Prostate gland (tissue), 2 donors: ENCODE data around the gene MRAS. TPM values are rescaled to one million over a fixed set of nuclear protein-coding genes. Genes with fewer than 3 reads are reported as not detected.

Experiments
- DNase-seq: peaks from one replicate; pipeline ENCODE4 v3.0.0-alpha.2; 2019; ENCODE audit warnings: low spot score
- H3K27ac ChIP-seq, 2 donors: fragments of 200-600 bp; sonication (generic); 2 replicates each; pipeline ENCODE4 v1.5.1; 2017 to 2019
- H3K27me3 ChIP-seq: fragments of 200-600 bp; sonication (generic); replicated peaks from 2 replicates; pipeline ENCODE4 v1.5.1; 2019; ENCODE audit not compliant: insufficient read depth
- H3K36me3 ChIP-seq, 2 donors: fragments of 200-600 bp; sonication (generic); 1 replicate in 1 of 2; 2 replicates in 1 of 2; pipeline versions ENCODE4 v1.5.1 to v1.8.1; 2017 to 2019
- H3K4me1 ChIP-seq: fragments of 200-600 bp; sonication (generic); replicated peaks from 2 replicates; pipeline ENCODE4 v1.5.1; 2019
- H3K4me3 ChIP-seq, 2 donors: fragments of 200-600 bp; sonication (generic); 2 replicates each; pipeline ENCODE4 v1.5.1; 2017 to 2019
- H3K9me3 ChIP-seq: fragments of 200-600 bp; sonication (generic); 2 replicates; pipeline ENCODE4 v1.5.1; 2017
- POLR2A ChIP-seq: fragments of 450-650 bp; IDR thresholded peaks from one replicate; pipeline ENCODE4 v1.6.1; 2016; ENCODE audit warnings: antibody characterized with exemption, mild to moderate bottlenecking
- POLR2AphosphoS5 ChIP-seq: sonication (generic); formaldehyde crosslinking; IDR thresholded peaks from one replicate; pipeline ENCODE4 v1.6.1; 2017; ENCODE audit warnings: antibody characterized with exemption
- WGBS: methylation state at CpG from one replicate; pipeline ENCODE4 v1.1.5; 2018; 5-methylcytosine and 5-hydroxymethylcytosine counted together
- intact Hi-C: fragments of 100-400 bp; cut with DNase I; formaldehyde crosslinking; loops from one replicate; pipeline ENCODE4 v1.14.2; 2022
- total RNA-seq, 2 donors: library from RNA; depleted of rRNA; stranded (reverse); fragments of >200 nt; gene quantifications; one replicate each; pipeline ENCODE4 v1.1.0, GENCODE V29; 2016
- TF ChIP-seq, protein P1 (sequence below), 4 experiments: fragments of 200-600 bp in 2 of 4; fragments of 450-650 bp in 2 of 4; sonication (generic) in 2 of 4; IDR thresholded peaks; 1 replicate in 3 of 4; 2 replicates in 1 of 4; pipeline ENCODE4 v1.5.1; 2016 to 2019; ENCODE audit warnings: antibody characterized with exemption in 4 of 4, mild to moderate bottlenecking in 2 of 4, moderate library complexity in 2 of 4

The MRAS gene
- total RNA-seq, 2 donors from 2014 or later, result 8.7 to 25.3 TPM

DNA sequence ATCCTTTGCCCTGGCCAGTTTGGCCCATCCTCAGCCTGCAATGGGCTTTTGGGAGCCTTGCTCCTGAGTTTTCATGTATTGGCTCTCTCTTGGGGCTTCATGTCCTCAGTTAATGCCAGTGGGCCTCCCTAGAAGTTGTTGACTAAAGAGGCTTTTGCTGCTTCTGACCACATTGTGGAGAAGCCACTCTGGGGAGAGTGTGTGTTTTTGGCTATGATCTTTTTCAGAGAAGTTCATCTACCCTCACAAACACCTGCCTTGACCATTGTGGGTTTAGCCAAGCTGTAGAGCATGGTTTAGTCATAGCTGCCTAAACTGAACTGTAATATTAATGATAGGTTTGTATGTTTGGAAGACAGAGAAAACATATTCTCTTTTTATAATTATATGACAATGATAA lies 6.0 kb downstream of the MRAS start:
- TF ChIP-seq, protein P1, sequence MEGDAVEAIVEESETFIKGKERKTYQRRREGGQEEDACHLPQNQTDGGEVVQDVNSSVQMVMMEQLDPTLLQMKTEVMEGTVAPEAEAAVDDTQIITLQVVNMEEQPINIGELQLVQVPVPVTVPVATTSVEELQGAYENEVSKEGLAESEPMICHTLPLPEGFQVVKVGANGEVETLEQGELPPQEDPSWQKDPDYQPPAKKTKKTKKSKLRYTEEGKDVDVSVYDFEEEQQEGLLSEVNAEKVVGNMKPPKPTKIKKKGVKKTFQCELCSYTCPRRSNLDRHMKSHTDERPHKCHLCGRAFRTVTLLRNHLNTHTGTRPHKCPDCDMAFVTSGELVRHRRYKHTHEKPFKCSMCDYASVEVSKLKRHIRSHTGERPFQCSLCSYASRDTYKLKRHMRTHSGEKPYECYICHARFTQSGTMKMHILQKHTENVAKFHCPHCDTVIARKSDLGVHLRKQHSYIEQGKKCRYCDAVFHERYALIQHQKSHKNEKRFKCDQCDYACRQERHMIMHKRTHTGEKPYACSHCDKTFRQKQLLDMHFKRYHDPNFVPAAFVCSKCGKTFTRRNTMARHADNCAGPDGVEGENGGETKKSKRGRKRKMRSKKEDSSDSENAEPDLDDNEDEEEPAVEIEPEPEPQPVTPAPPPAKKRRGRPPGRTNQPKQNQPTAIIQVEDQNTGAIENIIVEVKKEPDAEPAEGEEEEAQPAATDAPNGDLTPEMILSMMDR (IDR thresholded peaks at IDR 0.05), result no peak
- TF ChIP-seq POLR2AphosphoS5, result no peak
- no peak for TF ChIP-seq POLR2A
- Histone ChIP-seq H3K4me1 (no peaks in the 10 kb centered on the region), H3K27ac (no peak overlapping the region)

GRCh38 chr3:138355071-138355470 lies 6.7 kb downstream of the MRAS start:
- intact Hi-C loops, result no loop called here
- no peaks in the 10 kb centered on the region for H3K4me1 ChIP-seq
- no peak for DNase-seq
- no peaks in the 10 kb centered on the region for H3K27me3 ChIP-seq
- TF ChIP-seq, protein P1 (IDR thresholded peaks at IDR 0.05), result no peak
- no peaks in the 10 kb centered on the region for H3K9me3 ChIP-seq
- H3K4me3 ChIP-seq, result no peak overlapping the region
- 83% methylated on average over 3 of the region's 3 CpGs for WGBS
- H3K36me3 ChIP-seq, result no peaks in the 10 kb centered on the region
- no peak overlapping the region for H3K27ac ChIP-seq

More for the DNA sequence above, 6.0 kb downstream of the MRAS start:
- intact Hi-C loops, result no loop called here
- no peak overlapping the region for H3K4me3 ChIP-seq
- DNase-seq, result no peak
- no peaks in the 10 kb centered on the region for H3K9me3 ChIP-seq
- no peaks in the 10 kb centered on the region for H3K36me3 ChIP-seq
- no peaks in the 10 kb centered on the region for H3K27me3 ChIP-seq

GRCh38 chr3:138356730-138357405 lies 8.5 kb downstream of the MRAS start:
- TF ChIP-seq POLR2A (no peak), POLR2AphosphoS5 (no peak)
- TF ChIP-seq, protein P1 (IDR thresholded peaks at IDR 0.05), result no peak
- WGBS, result 41% methylated on average over 7 of the region's 7 CpGs
- DNase-seq, result no peak

GRCh38 chr3:138359148-138359918 lies 11.0 kb downstream of the MRAS start:
- 58% methylated on average over 7 of the region's 7 CpGs for WGBS
- H3K4me3 ChIP-seq, result no peak overlapping the region
- TF ChIP-seq, protein P1 (IDR thresholded peaks at IDR 0.05), result no peak
- TF ChIP-seq POLR2AphosphoS5, result no peak
- TF ChIP-seq POLR2A, result no peak
- no peak overlapping the region for H3K27ac ChIP-seq
- no peaks in the 10 kb centered on the region for H3K27me3 ChIP-seq
- no peak for DNase-seq
- no peaks in the 10 kb centered on the region for H3K4me1 ChIP-seq
- no peaks in the 10 kb centered on the region for H3K36me3 ChIP-seq
- intact Hi-C loops, result no loop called here
- H3K9me3 ChIP-seq, result no peaks in the 10 kb centered on the region

More at GRCh38 chr3:138356730-138357405, 8.5 kb downstream of the MRAS start:
- Histone ChIP-seq H3K4me3 (no peak overlapping the region), H3K27me3 (no peaks in the 10 kb centered on the region), H3K4me1 (no peaks in the 10 kb centered on the region), H3K36me3 (no peaks in the 10 kb centered on the region), H3K27ac (no peak overlapping the region), H3K9me3 (no peaks in the 10 kb centered on the region)
- intact Hi-C loops, result no loop called here
